Measurements from ENCODE around the gene ARHGAP27.

DNA sequence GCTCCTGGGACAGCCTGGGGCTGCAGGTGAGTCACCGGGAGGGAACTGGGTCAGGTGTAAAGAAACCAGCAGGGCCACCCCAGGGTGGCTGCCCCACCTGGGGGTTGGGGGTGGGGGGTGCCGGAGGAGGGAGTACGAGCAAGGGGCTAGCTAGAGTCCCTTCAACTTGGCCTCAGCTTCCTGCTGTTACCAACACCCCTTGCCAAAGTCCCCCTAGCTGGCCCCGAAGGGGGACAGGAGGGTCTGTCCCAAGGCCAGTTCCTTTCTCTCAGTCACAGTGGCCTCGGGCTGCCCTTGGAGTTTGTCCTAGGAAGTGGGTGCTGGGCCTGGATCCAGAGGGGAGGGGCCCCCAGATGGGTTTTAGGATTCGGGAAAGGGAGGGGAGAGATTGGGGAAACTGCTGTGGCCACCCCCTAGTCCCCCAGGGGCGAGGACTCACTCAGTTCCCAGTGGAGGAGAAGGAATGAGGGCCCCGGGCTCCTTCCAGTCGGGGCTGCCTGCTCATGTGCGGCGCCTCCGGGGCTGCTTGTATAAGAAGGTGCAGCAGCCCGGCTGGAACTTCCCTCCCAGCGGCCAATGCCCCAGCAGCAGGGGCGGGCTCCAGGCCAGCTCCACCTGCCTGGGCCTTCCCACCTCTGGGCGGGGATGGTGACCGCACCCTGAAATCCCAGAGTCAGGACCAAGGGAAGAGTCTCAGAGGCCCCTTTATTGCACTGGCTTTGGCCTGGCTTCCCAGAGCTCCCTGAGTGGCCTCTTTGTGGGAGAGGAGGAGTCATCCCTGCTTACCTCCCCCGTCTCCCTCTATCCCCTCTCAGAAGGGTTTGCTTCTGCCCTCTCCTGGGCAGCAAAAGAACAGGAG, 7.3 kb downstream of the ARHGAP27 start:
- TF ChIP-seq EZH2 (IDR thresholded peaks at IDR 0.05; ENCODE audit: insufficient read depth, poor library complexity, severe bottlenecking) (no peak), EZH2phosphoT487 (IDR thresholded peaks at IDR 0.05; ENCODE audit: insufficient read depth, low read depth) (no peak)

Data from GM23248 (cell line).